GM18873 (cell line): Measurements from ENCODE around the gene PDCD2L.
"Not testable (repeated sequence)": the region's sequence is repeated elsewhere in the genome, so short reads cannot be mapped to it uniquely, and the experiment has no call there.

Experiments used
- ATAC-seq: cut with Tn5 transposase; IDR thresholded peaks from one replicate; pipeline ENCODE4 v1.9.1; 2021; ENCODE audit warnings: mild to moderate bottlenecking, moderate library complexity, moderate number of reproducible peaks; ENCODE audit not compliant: unreplicated experiment, low FRiP score

Gene PDCD2L

DNA sequence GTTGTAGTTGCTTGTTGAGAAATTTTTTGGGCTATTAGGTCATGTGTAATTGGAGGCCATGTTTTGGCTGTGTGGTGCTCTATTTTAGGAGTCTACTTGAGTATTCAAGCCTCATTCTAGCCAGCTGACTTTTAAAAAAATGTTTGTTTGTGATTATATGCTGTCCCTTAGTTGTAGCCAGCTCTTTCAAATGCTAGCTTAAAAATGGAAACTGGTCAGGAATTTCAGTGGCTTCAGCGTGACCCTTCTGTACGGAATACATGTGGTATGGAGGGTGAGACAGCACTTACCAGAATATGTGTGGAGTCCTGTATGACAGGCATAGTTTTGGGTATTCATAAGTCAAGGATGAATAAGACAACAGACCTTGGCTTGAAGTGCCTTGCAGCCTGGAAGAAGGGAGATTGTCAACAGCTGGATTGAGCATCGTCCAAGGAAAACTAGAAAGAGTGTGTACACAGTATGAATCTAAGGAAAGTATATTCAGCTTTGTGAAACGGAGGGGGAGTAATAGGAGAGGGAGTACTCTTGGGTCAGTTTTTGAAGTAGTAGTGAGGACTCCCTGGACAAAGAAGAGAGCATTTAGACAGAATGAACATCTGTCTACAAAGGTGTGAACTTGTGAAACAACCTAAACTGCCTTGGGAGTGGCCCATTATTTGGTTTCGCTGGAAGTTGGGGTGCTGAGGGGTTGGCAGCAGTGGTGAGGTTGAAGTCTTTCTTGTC is 57.3 kb downstream of the PDCD2L start:
- no peak for ATAC-seq

DNA sequence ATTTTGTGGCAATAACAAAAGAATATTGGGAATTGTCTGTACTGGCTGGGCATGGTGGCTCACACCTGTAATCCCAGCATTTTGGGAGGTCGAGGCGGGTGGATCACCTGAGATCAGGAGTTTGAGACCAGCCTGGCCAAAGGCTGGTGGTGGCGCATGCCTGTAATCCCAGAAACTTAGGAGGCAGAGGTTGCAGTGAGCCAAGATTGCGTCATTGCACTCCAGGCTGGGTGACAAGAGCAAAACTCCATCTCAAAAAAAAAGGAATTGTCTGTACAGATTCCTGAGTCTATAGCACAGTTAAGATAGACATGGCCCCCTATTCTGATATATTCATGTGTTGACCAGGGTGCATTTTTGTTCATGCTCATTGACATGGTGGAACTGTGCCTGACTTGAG is 60.6 kb downstream of the PDCD2L start:
- ATAC-seq, result not testable (repeated sequence)

DNA sequence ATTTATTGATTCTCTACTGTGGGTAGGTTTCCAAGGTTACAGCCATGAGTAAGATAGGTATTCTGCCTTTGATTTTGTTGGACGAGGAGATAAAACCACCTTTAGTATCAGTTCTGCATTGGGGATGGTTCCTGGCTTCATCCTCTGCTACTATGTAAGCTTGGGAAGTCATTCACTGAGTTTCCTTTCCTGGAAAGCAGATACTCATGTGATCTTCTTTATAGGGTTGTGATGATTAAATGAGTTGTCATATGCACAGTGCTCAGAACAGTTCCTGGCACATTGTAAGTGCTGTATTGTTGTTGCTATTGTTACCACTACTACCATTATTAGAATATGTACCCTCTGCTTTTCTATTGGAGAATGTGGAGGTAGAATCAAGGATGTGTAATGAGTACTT is 64.2 kb downstream of the PDCD2L start:
- ATAC-seq, result no peak

DNA sequence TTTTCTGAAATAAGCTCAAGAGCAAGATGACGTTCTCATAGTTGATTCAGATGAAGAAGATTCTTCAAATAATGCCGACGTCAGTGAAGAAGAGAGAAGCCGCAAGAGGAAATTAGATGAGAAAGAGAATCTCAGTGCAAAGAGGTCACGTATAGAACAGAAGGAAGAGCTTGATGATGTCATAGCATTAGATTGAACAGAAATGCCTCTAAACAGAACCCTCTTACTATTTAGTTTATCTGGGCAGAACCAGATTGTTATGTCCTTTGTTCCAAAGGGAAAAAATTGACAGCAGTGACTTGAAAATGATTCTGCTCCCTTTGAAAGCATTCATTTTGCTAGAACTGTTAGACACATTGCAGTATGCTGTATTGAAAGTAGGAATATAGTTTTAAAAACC is 64.8 kb downstream of the PDCD2L start:
- not testable (repeated sequence) for ATAC-seq

DNA sequence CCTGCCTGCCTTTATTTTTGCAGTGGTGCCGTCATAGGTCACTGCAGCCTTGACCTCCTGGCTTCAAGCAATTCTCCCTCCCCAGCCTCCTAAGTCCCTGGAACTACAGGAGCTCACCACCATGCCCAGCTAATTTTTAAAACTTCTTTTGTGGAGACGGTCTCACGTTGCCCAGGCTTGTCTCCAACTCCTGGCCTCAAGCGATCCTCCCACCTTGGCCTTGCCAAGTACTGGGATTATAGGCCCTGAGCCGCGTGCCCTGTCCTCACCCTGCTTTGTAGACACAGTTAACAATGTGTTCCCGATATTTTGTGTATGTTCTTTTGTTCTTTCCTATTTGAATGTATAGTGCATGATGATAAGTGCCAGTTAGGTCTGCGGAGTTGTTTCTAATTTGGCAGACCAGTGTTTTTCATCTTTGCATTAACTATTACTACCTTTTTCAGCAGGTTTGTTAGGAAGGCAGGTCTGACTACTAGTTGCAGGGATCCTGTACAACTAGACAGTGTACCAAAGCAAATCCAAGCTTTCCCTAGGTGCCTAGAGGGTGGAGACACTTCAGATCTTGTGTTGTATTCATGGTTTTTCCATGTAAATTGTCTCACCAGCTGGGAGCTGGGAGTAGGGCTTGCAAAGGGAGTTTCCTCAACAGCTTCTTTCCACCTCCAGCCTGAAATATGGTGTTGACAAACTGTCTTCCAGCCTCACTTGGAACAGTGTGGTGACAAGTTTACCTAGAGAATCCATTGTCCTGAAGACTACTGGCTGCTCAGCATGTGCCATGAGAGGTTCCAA is 67.9 kb downstream of the PDCD2L start:
- no peak for ATAC-seq

DNA sequence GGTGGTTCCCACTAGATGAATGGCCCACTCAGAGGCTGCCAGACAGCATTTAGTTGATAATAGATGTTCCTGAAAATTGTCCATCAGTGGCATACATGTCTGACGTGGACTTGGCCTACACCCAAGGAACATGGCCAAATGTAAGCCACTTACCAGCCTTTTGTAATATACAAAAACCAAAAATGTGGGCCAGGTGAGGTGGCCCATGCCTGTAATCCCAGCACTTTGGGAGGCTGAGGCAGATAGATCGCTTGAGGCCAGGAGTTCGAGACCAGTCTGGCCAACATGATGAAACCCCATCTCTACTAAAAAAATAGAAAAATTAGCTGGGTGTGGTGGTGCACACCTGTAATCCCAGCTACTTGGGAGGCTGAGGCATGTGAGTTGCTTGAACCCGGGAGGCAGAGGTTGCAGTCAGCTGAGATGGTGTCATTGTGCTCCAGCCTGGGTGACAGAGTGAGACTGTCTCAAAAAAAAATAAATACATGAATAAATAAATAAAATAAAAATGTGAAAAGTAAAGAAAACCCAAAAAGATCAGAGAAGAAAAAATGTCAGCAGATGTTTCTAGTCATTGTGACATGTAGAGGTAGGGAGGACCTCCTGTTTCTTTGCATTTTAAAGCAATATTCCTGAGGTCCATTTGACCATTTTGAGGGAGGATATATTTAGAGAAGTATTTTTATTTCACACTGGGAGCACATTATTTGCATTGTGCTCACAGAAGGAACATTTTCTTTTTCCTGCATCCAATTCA is 70.2 kb downstream of the PDCD2L start:
- ATAC-seq, result no peak

DNA sequence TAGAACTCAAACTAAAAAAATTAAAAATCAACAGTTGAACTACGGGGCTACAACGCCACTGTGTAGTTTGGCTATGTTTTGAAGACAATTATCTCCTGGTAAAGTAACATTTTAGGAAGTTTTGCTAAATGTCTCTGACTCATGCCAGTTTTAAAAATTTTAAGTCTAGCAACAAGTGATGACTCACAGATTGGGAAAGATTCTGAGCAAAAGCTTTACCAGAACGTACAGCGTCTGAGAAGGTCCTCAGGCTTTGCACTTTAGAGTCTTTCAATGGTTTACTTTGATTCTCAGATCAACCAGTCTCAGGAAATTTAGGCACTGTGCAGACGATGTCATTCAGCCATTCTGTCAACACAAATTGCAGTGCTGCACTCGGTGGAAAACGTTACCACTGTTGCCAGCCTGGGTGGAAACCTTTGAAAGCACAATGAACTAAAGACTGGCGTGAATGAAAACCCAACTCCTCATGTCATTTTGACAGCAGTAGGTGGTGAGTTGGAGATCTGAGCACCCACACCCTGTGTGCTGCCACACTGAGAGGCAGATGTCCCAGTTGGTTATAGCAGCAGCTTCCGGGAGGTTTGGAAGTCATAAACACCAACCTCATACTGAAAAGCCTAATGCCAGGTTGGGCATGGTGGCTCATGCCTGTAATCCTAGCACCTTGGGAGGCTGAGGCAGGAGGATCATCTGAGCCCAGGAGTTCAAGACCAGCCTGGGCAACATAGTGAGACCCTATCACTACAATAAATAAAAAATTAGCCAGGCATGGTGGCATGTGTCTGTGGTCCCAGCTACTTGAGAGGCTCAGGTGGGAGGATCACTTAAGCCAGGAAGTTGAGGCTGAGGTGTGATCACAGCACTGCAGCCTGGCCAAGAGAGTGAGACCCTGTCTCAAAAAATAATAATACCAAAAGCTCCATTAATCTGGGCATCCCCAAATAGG is 71.1 kb downstream of the PDCD2L start:
- no peak for ATAC-seq
